Memory B cell (primary cell): ENCODE data around the gene AHSG.
"Not testable (repeated sequence)": the region's sequence is repeated elsewhere in the genome, so short reads cannot be mapped to it uniquely, and the experiment has no call there.

Source experiments
- ATAC-seq: fragments of 150-1000 bp; cut with Tn5 transposase; 2 replicates; pipeline ENCODE4 v1.10.0; 2021; ENCODE audit warnings: low read depth, mild to moderate bottlenecking, moderate library complexity
- DNase-seq, 2 donors: peaks; one replicate each; pipeline ENCODE4 v3.0.0; 2022; ENCODE audit warnings: low spot score in 2 of 2
- H3K27ac Mint-ChIP-seq: one replicate; pipeline ENCODE4 v1.8.0; 2022; ENCODE audit warnings: mild to moderate bottlenecking, moderate library complexity, mixed read lengths
- H3K27me3 Mint-ChIP-seq: one replicate; pipeline ENCODE4 v1.8.0; 2022; ENCODE audit warnings: mixed read lengths
- H3K36me3 Mint-ChIP-seq: one replicate; pipeline ENCODE4 v1.8.0; 2022; ENCODE audit warnings: mild to moderate bottlenecking, mixed read lengths
- H3K4me1 Mint-ChIP-seq: one replicate; pipeline ENCODE4 v1.8.0; 2022; ENCODE audit warnings: mixed read lengths
- H3K4me3 Mint-ChIP-seq: one replicate; pipeline ENCODE4 v1.8.0; 2022; ENCODE audit warnings: mild to moderate bottlenecking, moderate library complexity, mixed read lengths
- H3K9me3 Mint-ChIP-seq: one replicate; pipeline ENCODE4 v1.8.0; 2022; ENCODE audit warnings: mixed read lengths

AHSG gene

GRCh38 chr3:186586245-186586644 lies 26.6 kb upstream of the AHSG start:
- ATAC-seq, DNase-seq, H3K4me1 Mint-ChIP-seq, H3K4me3 Mint-ChIP-seq, H3K27me3 Mint-ChIP-seq, H3K27ac Mint-ChIP-seq, H3K9me3 Mint-ChIP-seq: not testable (repeated sequence)
- peaks cover 28% of the 10 kb centered on the region for H3K36me3 Mint-ChIP-seq

GRCh38 chr3:186587183-186587582 lies 25.7 kb upstream of the AHSG start:
- no peak overlapping the region for H3K27ac Mint-ChIP-seq

GRCh38 chr3:186588632-186589031 lies 24.2 kb upstream of the AHSG start:
- Mint-ChIP-seq H3K9me3 (no peaks in the 10 kb centered on the region), H3K36me3 (peaks cover 16% of the 10 kb centered on the region), H3K27ac (no peak overlapping the region), H3K4me1 (no peaks in the 10 kb centered on the region), H3K4me3 (no peak overlapping the region), H3K27me3 (no peaks in the 10 kb centered on the region)
- ATAC-seq, result no peak
- no peak for DNase-seq

More at GRCh38 chr3:186587183-186587582, 25.7 kb upstream of the AHSG start:
- ATAC-seq (no peak), DNase-seq (no peak)
- no peaks in the 10 kb centered on the region for H3K9me3 Mint-ChIP-seq
- H3K4me1 Mint-ChIP-seq, result no peaks in the 10 kb centered on the region
- H3K27me3 Mint-ChIP-seq, result no peaks in the 10 kb centered on the region
- H3K4me3 Mint-ChIP-seq, result no peak overlapping the region
- H3K36me3 Mint-ChIP-seq, result peaks cover 23% of the 10 kb centered on the region

GRCh38 chr3:186589121-186589520 lies 23.7 kb upstream of the AHSG start:
- no peak for ATAC-seq
- H3K4me3 Mint-ChIP-seq, result no peak overlapping the region
- H3K4me1 Mint-ChIP-seq, result no peaks in the 10 kb centered on the region
- DNase-seq, result no peak
- H3K9me3 Mint-ChIP-seq, result no peaks in the 10 kb centered on the region
- no peak overlapping the region for H3K27ac Mint-ChIP-seq
- peaks cover 15% of the 10 kb centered on the region for H3K36me3 Mint-ChIP-seq
- H3K27me3 Mint-ChIP-seq, result no peaks in the 10 kb centered on the region

GRCh38 chr3:186589856-186590579 lies 22.8 kb upstream of the AHSG start:
- Mint-ChIP-seq H3K27ac (no peak overlapping the region), H3K9me3 (no peaks in the 10 kb centered on the region), H3K4me1 (no peaks in the 10 kb centered on the region), H3K27me3 (no peaks in the 10 kb centered on the region), H3K36me3 (peaks cover 6% of the 10 kb centered on the region), H3K4me3 (no peak overlapping the region)
- ATAC-seq, result no peak
- DNase-seq, result no peak

- Mint-ChIP-seq H3K4me3 (no peak overlapping the region), H3K36me3 (peaks cover 3% of the 10 kb centered on the region), H3K9me3 (no peaks in the 10 kb centered on the region), H3K27ac (no peak overlapping the region), H3K27me3 (no peaks in the 10 kb centered on the region), H3K4me1 (no peaks in the 10 kb centered on the region)
- no peak for ATAC-seq
- no peak for DNase-seq
Measured at GRCh38 chr3:186590580-186591295, 22.1 kb upstream of the AHSG start.

GRCh38 chr3:186592682-186593081 lies 20.2 kb upstream of the AHSG start:
- no peaks in the 10 kb centered on the region for H3K4me1 Mint-ChIP-seq
- H3K27me3 Mint-ChIP-seq, result peaks cover 4% of the 10 kb centered on the region

GRCh38 chr3:186593862-186594261 lies 19.0 kb upstream of the AHSG start:
- no peaks in the 10 kb centered on the region for H3K9me3 Mint-ChIP-seq
- ATAC-seq, result no peak
- H3K27me3 Mint-ChIP-seq, result peaks cover 4% of the 10 kb centered on the region
- H3K4me3 Mint-ChIP-seq, result no peak overlapping the region
- DNase-seq, result no peak
- H3K27ac Mint-ChIP-seq, result no peak overlapping the region
- H3K4me1 Mint-ChIP-seq, result no peaks in the 10 kb centered on the region
- H3K36me3 Mint-ChIP-seq, result no peaks in the 10 kb centered on the region

More at GRCh38 chr3:186592682-186593081, 20.2 kb upstream of the AHSG start:
- no peaks in the 10 kb centered on the region for H3K9me3 Mint-ChIP-seq
- H3K27ac Mint-ChIP-seq, result no peak overlapping the region
- no peaks in the 10 kb centered on the region for H3K36me3 Mint-ChIP-seq
- DNase-seq (no peak), ATAC-seq (no peak)
- no peak overlapping the region for H3K4me3 Mint-ChIP-seq

GRCh38 chr3:186594591-186595113 lies 18.2 kb upstream of the AHSG start:
- no peak for ATAC-seq
- no peaks in the 10 kb centered on the region for H3K4me1 Mint-ChIP-seq
- H3K27me3 Mint-ChIP-seq, result peaks cover 4% of the 10 kb centered on the region
- no peaks in the 10 kb centered on the region for H3K36me3 Mint-ChIP-seq
- no peak for DNase-seq
- H3K9me3 Mint-ChIP-seq, result no peaks in the 10 kb centered on the region
- no peak overlapping the region for H3K4me3 Mint-ChIP-seq
- H3K27ac Mint-ChIP-seq, result no peak overlapping the region

- H3K27me3 Mint-ChIP-seq, result peaks cover 4% of the 10 kb centered on the region
- DNase-seq (no peak), ATAC-seq (no peak)
- H3K4me1 Mint-ChIP-seq, result no peaks in the 10 kb centered on the region
- no peaks in the 10 kb centered on the region for H3K36me3 Mint-ChIP-seq
- H3K4me3 Mint-ChIP-seq, result no peak overlapping the region
- H3K9me3 Mint-ChIP-seq, result no peaks in the 10 kb centered on the region
- no peak overlapping the region for H3K27ac Mint-ChIP-seq
Measured at GRCh38 chr3:186596568-186597287, 16.1 kb upstream of the AHSG start.

- no peak overlapping the region for H3K4me3 Mint-ChIP-seq
Measured at GRCh38 chr3:186598108-186598784, 14.6 kb upstream of the AHSG start.

GRCh38 chr3:186598794-186599141 lies 14.1 kb upstream of the AHSG start:
- no peak for DNase-seq
- Mint-ChIP-seq H3K27me3 (peaks cover 4% of the 10 kb centered on the region), H3K27ac (no peak overlapping the region), H3K4me3 (no peak overlapping the region), H3K9me3 (no peaks in the 10 kb centered on the region), H3K4me1 (peaks cover 2% of the 10 kb centered on the region), H3K36me3 (no peaks in the 10 kb centered on the region)
- ATAC-seq, result no peak

More at GRCh38 chr3:186598108-186598784, 14.6 kb upstream of the AHSG start:
- peaks cover 2% of the 10 kb centered on the region for H3K4me1 Mint-ChIP-seq
- H3K27me3 Mint-ChIP-seq, result peaks cover 4% of the 10 kb centered on the region
- no peaks in the 10 kb centered on the region for H3K36me3 Mint-ChIP-seq
- no peak for ATAC-seq
- no peak for DNase-seq
- no peak overlapping the region for H3K27ac Mint-ChIP-seq
- H3K9me3 Mint-ChIP-seq, result no peaks in the 10 kb centered on the region

- H3K27ac Mint-ChIP-seq, result no peak overlapping the region
- H3K36me3 Mint-ChIP-seq, result no peaks in the 10 kb centered on the region
- H3K4me3 Mint-ChIP-seq, result no peak overlapping the region
- H3K27me3 Mint-ChIP-seq, result peaks cover 6% of the 10 kb centered on the region
- no peaks in the 10 kb centered on the region for H3K9me3 Mint-ChIP-seq
- peaks cover 2% of the 10 kb centered on the region for H3K4me1 Mint-ChIP-seq
- ATAC-seq, result no peak
- no peak for DNase-seq
Measured at GRCh38 chr3:186599142-186599784, 13.6 kb upstream of the AHSG start.
